NCI-H2107 (cell line): ENCODE results near the gene CDK14.

Experiments
- DNase-seq: peaks from one replicate; lab custom pipeline; 2025; lab: John Stamatoyannopoulos, UW

The CDK14 gene

GRCh38 chr7:91005841-91006240 lies 409.7 kb downstream of the CDK14 start:
- no peak for DNase-seq

GRCh38 chr7:91007371-91007770 lies 411.2 kb downstream of the CDK14 start:
- DNase-seq, result no peak

- DNase-seq, result no peak
Measured at GRCh38 chr7:91013078-91013477, 417.0 kb downstream of the CDK14 start.

- DNase-seq, result no peak
Measured at GRCh38 chr7:91019686-91020385, 423.7 kb downstream of the CDK14 start.

GRCh38 chr7:91020636-91021385 lies 424.7 kb downstream of the CDK14 start:
- no peak for DNase-seq

GRCh38 chr7:91021956-91022355 lies 425.8 kb downstream of the CDK14 start:
- no peak for DNase-seq

- DNase-seq, result no peak
Measured at GRCh38 chr7:91025906-91026390, 429.8 kb downstream of the CDK14 start.

GRCh38 chr7:91029688-91030087 lies 433.6 kb downstream of the CDK14 start:
- no peak for DNase-seq

- no peak for DNase-seq
Measured at GRCh38 chr7:91030680-91031380, 434.7 kb downstream of the CDK14 start.

- DNase-seq, result no peak
Measured at GRCh38 chr7:91031757-91032156, 435.6 kb downstream of the CDK14 start.

- no peak for DNase-seq
Measured at GRCh38 chr7:91033574-91033973, 437.5 kb downstream of the CDK14 start.

- DNase-seq, result peak; percentile 46
Measured at GRCh38 chr7:91034459-91035368, 438.6 kb downstream of the CDK14 start.

- no peak for DNase-seq
Measured at GRCh38 chr7:91039033-91039432, 442.9 kb downstream of the CDK14 start.

GRCh38 chr7:91041141-91041540 lies 445.0 kb downstream of the CDK14 start:
- DNase-seq, result no peak

GRCh38 chr7:91041901-91042484 lies 445.9 kb downstream of the CDK14 start:
- no peak for DNase-seq

- no peak for DNase-seq
Measured at GRCh38 chr7:91043186-91043585, 447.1 kb downstream of the CDK14 start.

GRCh38 chr7:91043924-91044645 lies 448.0 kb downstream of the CDK14 start:
- no peak for DNase-seq

- no peak for DNase-seq
Measured at GRCh38 chr7:91045606-91046005, 449.5 kb downstream of the CDK14 start.

GRCh38 chr7:91046322-91047089 lies 450.4 kb downstream of the CDK14 start:
- DNase-seq, result no peak

GRCh38 chr7:91047636-91048035 lies 451.5 kb downstream of the CDK14 start:
- DNase-seq, result no peak
